NT2/D1 (cell line): ENCODE results near the gene IL36B.

Source experiments
- YY1 ChIP-seq: IDR thresholded peaks from 2 replicates; pipeline ENCODE4 v1.6.1; 2011; ENCODE audit not compliant: insufficient read length, insufficient read depth
- ZNF274 ChIP-seq: IDR thresholded peaks from 2 replicates; pipeline ENCODE4 v1.6.1; 2011; ENCODE audit warnings: mild to moderate bottlenecking, low read depth, low read length

GRCh38 chr2:113010088-113010487 is 42.6 kb downstream of the IL36B start:
- TF ChIP-seq ZNF274 (no peak), YY1 (no peak)
